Ovary (tissue), 9 donors: Measurements from ENCODE around the gene NFIA. TPM values are rescaled to one million over a fixed set of nuclear protein-coding genes. Genes with fewer than 3 reads are reported as not detected.

Source experiments
- DNase-seq, 5 donors: peaks; one replicate each; pipeline ENCODE4 v3.0.0-alpha.2; 2019 to 2020
- H3K27ac ChIP-seq, 2 donors: fragments of 200-600 bp; one replicate each; pipeline versions ENCODE4 v1.5.1 to v1.8.0; 2019 to 2022
- H3K27me3 ChIP-seq: fragments of 200-600 bp; one replicate; pipeline ENCODE4 v1.8.0; 2022
- H3K36me3 ChIP-seq: fragments of 200-600 bp; sonication (generic); one replicate; pipeline ENCODE4 v1.5.1; 2019
- H3K4me1 ChIP-seq: one replicate; pipeline ENCODE4 v1.8.1; 2013; ENCODE audit warnings: mild to moderate bottlenecking, moderate library complexity; ENCODE audit not compliant: insufficient read depth
- H3K4me3 ChIP-seq: fragments of 200-600 bp; sonication (generic); one replicate; pipeline ENCODE4 v1.5.1; 2017
- H3K9me3 ChIP-seq, 2 donors: fragments of 200-600 bp in 1 of 2; sonication (generic) in 1 of 2; one replicate each; pipeline versions ENCODE4 v1.5.1 to v1.8.1; 2013 to 2019; ENCODE audit warnings: mild to moderate bottlenecking in 1 of 2, moderate library complexity in 1 of 2
- CTCF ChIP-seq, 3 donors: fragments of 450-650 bp in 2 of 3; fragments of 200-600 bp in 1 of 3; IDR thresholded peaks; one replicate each; pipeline versions ENCODE4 v1.5.1 to v1.8.0; 2016 to 2022; ENCODE audit warnings: antibody characterized with exemption in 3 of 3, mild to moderate bottlenecking in 1 of 3
- EP300 ChIP-seq: sonication (generic); formaldehyde crosslinking; IDR thresholded peaks from one replicate; pipeline ENCODE4 v1.6.1; 2017; ENCODE audit warnings: antibody characterized with exemption
- POLR2A ChIP-seq: fragments of 450-650 bp; IDR thresholded peaks from one replicate; pipeline ENCODE4 v1.6.1; 2017; ENCODE audit warnings: antibody characterized with exemption, mild to moderate bottlenecking, moderate library complexity
- WGBS, 3 donors: extraction: QIAGEN DNeasy Blood & Tissue Kit in 1 of 3; methylation state at CpG; one replicate each; pipeline versions ENCODE4 v1.1.5 to v1.1.7; 2013 to 2017; 5-methylcytosine and 5-hydroxymethylcytosine counted together
- intact Hi-C, 4 donors: fragments of 100-400 bp; cut with DNase I; formaldehyde crosslinking; loops; one replicate each; pipeline versions ENCODE4 v1.11.0 to v1.15.1; 2022 to 2023
- polyA plus RNA-seq, 2 donors: library from polyadenylated mRNA; stranded (reverse); fragments of 200-250 nt in 1 of 2; fragments of 350-450 nt in 1 of 2; fragmentation: Illumina TruSeq in 1 of 2; extraction: RNeasy Lipid Tissue Mini Kit (QIAGEN cat#74804) in 1 of 2; gene quantifications; one replicate each; pipeline ENCODE4 v1.2.3, GENCODE V29; 2013 to 2014
- total RNA-seq, 7 donors: library from RNA; depleted of rRNA in 2 of 7; stranded (reverse); fragments of >200 nt in 2 of 7; fragmentation: NEBNext Ultra II Directional in 3 of 7; extraction: Animal tissue kit (Norgen Biotek cat#: 25700) in 3 of 7; gene quantifications; one replicate each; pipeline versions ENCODE4 v1.1.0 to v1.2.4, GENCODE V29; 2016 to 2023
- donor health status: DM: no; HTN: no; CAD: no; lungs with moderate emphysema.
- donor health status: DM: no; HTN: no; CAD: no.
- donor health status: Bipolar disorder and iron deficiency.
- donor health status: DM: yes; HTN: yes; CAD: no.
- donor health status: DM: no; HTN: no; CAD: no.
- donor health status: DM: yes; HTN: yes; CAD: no.

The NFIA gene
- total and polyA plus RNA-seq, 9 donors, result 11.8 to 115 (median 80.9) TPM

- no peak for DNase-seq
- H3K27me3 ChIP-seq, result no peaks in the 10 kb centered on the region
- intact Hi-C loops, result no loop called here
- no peaks in the 10 kb centered on the region for H3K36me3 ChIP-seq
- no peaks in the 10 kb centered on the region for H3K9me3 ChIP-seq
- WGBS, 3 donors, result 94 to 95% (median 94%) methylated on average over 5 of the region's 5 CpGs
- TF ChIP-seq CTCF (IDR thresholded peaks at IDR 0.05) (no peak), EP300 (no peak), POLR2A (no peak)
- H3K4me1 ChIP-seq, result peaks cover 7% of the 10 kb centered on the region
- H3K4me3 ChIP-seq, result no peak overlapping the region
- H3K27ac ChIP-seq, result no peak overlapping the region
Observed at GRCh38 chr1:61271412-61271789, 189.0 kb downstream of the NFIA start.

DNA sequence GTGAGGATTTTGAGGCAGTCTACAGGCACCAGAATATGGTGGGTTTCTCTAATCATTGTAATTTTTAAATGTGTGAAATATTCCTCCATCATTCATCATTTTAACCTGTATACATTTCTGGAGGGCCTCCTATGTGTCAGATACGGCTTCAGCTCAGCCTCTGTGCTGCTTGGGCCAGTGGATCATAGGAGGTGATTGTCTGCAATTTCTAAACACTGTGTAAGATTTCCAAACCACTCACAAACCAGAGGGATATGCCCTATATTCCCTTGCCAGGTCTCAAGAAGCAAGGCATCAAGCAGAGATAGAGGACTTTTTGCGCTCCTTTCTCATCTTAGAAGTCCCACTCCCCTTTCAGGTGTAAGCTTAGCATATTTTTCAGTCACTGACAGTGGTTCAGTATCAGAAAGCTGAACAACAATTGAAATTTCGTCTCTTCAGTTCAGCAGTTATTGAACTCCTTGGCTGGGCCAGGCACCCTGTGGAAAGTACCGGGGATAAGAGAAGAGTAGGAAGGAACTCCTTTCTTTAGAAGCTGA is 190.9 kb downstream of the NFIA start:
- intact Hi-C loops, result no loop called here
- Histone ChIP-seq H3K9me3 (no peaks in the 10 kb centered on the region), H3K4me3 (no peak overlapping the region), H3K27me3 (no peaks in the 10 kb centered on the region), H3K36me3 (no peaks in the 10 kb centered on the region), H3K4me1 (peaks cover 7% of the 10 kb centered on the region), H3K27ac (no peak overlapping the region)
- WGBS, 3 donors, result 92 to 94% (median 94%) methylated on average over 4 of the region's 4 CpGs
- DNase-seq, result no peak
- TF ChIP-seq POLR2A (no peak), EP300 (no peak), CTCF (IDR thresholded peaks at IDR 0.05) (no peak)

- 92 to 96% (median 95%) methylated on average over 5 of the region's 5 CpGs for WGBS, 3 donors
- H3K4me1 ChIP-seq, result peaks cover 4% of the 10 kb centered on the region
- no peaks in the 10 kb centered on the region for H3K36me3 ChIP-seq
- TF ChIP-seq POLR2A (no peak), CTCF (IDR thresholded peaks at IDR 0.05) (no peak), EP300 (no peak)
- intact Hi-C loops, result no loop called here
- no peaks in the 10 kb centered on the region for H3K27me3 ChIP-seq
- DNase-seq, result no peak
- H3K27ac ChIP-seq, result no peak overlapping the region
- H3K4me3 ChIP-seq, result no peak overlapping the region
- H3K9me3 ChIP-seq, result no peaks in the 10 kb centered on the region
Observed at GRCh38 chr1:61273861-61274260, 191.5 kb downstream of the NFIA start.

- Histone ChIP-seq H3K4me1 (peaks cover 4% of the 10 kb centered on the region), H3K4me3 (no peak overlapping the region), H3K9me3 (no peaks in the 10 kb centered on the region), H3K36me3 (no peaks in the 10 kb centered on the region), H3K27ac (no peak overlapping the region), H3K27me3 (no peaks in the 10 kb centered on the region)
- no peak for TF ChIP-seq EP300
- TF ChIP-seq CTCF (IDR thresholded peaks at IDR 0.05), result no peak
- no peak for TF ChIP-seq POLR2A
- WGBS, 3 donors, result 83 to 87% (median 85%) methylated on average over 7 of the region's 7 CpGs
- DNase-seq, result no peak
- intact Hi-C loops, result no loop called here
Observed at GRCh38 chr1:61274939-61275338, 192.6 kb downstream of the NFIA start.
